IPS-11a (cell line): ENCODE measurements around the gene ETV1.
A peak's percentile ranks its signal among the peaks of the same experiment; 100 is the strongest.

ENCODE experiments used
- H3K4me3 ChIP-seq: one replicate; pipeline ENCODE4 v1.5.1; 2013; ENCODE audit warnings: low read depth, low read length, control low read depth

Gene ETV1

GRCh38 chr7:13988065-13988464, 1.4 kb downstream of the ETV1 start:
- H3K4me3 ChIP-seq, result peak overlapping the region; percentile 48

- no peak overlapping the region for H3K4me3 ChIP-seq
These were observed 2.1 kb downstream of the ETV1 start for GRCh38 chr7:13987395-13987794.

- no peak overlapping the region for H3K4me3 ChIP-seq
These were observed 3.3 kb downstream of the ETV1 start for GRCh38 chr7:13986208-13986607.

GRCh38 chr7:13984831-13985685, 4.4 kb downstream of the ETV1 start:
- H3K4me3 ChIP-seq, result no peak overlapping the region

- H3K4me3 ChIP-seq, result no peak overlapping the region
These were observed 5.4 kb downstream of the ETV1 start for GRCh38 chr7:13984061-13984460.

GRCh38 chr7:13982940-13983677, 6.4 kb downstream of the ETV1 start:
- H3K4me3 ChIP-seq, result no peak overlapping the region

- no peak overlapping the region for H3K4me3 ChIP-seq
These were observed 8.4 kb downstream of the ETV1 start for GRCh38 chr7:13981070-13981469.

GRCh38 chr7:13980474-13980873, 9.0 kb downstream of the ETV1 start:
- H3K4me3 ChIP-seq, result no peak overlapping the region

GRCh38 chr7:13979671-13980435, 9.6 kb downstream of the ETV1 start:
- no peak overlapping the region for H3K4me3 ChIP-seq

GRCh38 chr7:13976594-13976993, 12.9 kb downstream of the ETV1 start:
- no peak overlapping the region for H3K4me3 ChIP-seq

- no peak overlapping the region for H3K4me3 ChIP-seq
These were observed 24.4 kb downstream of the ETV1 start for GRCh38 chr7:13965077-13965476.

GRCh38 chr7:13963925-13964324, 25.5 kb downstream of the ETV1 start:
- no peak overlapping the region for H3K4me3 ChIP-seq

GRCh38 chr7:13955494-13955893, 34.0 kb downstream of the ETV1 start:
- no peak overlapping the region for H3K4me3 ChIP-seq

GRCh38 chr7:13953368-13953767, 36.1 kb downstream of the ETV1 start:
- no peak overlapping the region for H3K4me3 ChIP-seq

GRCh38 chr7:13952921-13953320, 36.5 kb downstream of the ETV1 start:
- H3K4me3 ChIP-seq, result no peak overlapping the region

- H3K4me3 ChIP-seq, result no peak overlapping the region
These were observed 39.5 kb downstream of the ETV1 start for GRCh38 chr7:13949939-13950338.

- H3K4me3 ChIP-seq, result no peak overlapping the region
These were observed 40.0 kb downstream of the ETV1 start for GRCh38 chr7:13949445-13949844.

GRCh38 chr7:13948019-13948801, 41.3 kb downstream of the ETV1 start:
- H3K4me3 ChIP-seq, result no peak overlapping the region

- H3K4me3 ChIP-seq, result no peak overlapping the region
These were observed 41.9 kb downstream of the ETV1 start for GRCh38 chr7:13947535-13947934.

GRCh38 chr7:13946181-13946580, 43.3 kb downstream of the ETV1 start:
- H3K4me3 ChIP-seq, result no peak overlapping the region

- no peak overlapping the region for H3K4me3 ChIP-seq
These were observed 43.8 kb downstream of the ETV1 start for GRCh38 chr7:13945670-13946069.
